HFFc6 (cell line): Measurements from ENCODE around the gene SLC51B. TPM values are rescaled to one million over a fixed set of nuclear protein-coding genes. Genes with fewer than 3 reads are reported as not detected.

ENCODE experiments used
- total RNA-seq, 6 experiments: library from RNA; stranded (reverse); fragmentation: NEBNext Ultra II Directional; extraction: Animal tissue kit (Norgen Biotek cat#: 25700); gene quantifications; 2 replicates in 1 of 6; 3 replicates in 5 of 6; pipeline ENCODE4 v1.2.3, GENCODE V29; 2021

SLC51B gene
- total RNA-seq, 6 experiments from 2014 or later, result not detected

Other genes starting within 250 kb of the SLC51B start
- 10 to 100 TPM in 1 of 6 experiments, 1 to 10 TPM in 5; 4.0 to 10.7 (median 8.4) TPM for gene PIF1, start 219.7 kb upstream of the SLC51B start, total RNA-seq
- gene PLEKHO2, start 203.5 kb upstream of the SLC51B start, total RNA-seq, result 10 to 100 TPM; 23.0 to 28.3 (median 25.4) TPM
- 1 to 10 TPM; 1.3 to 2.4 (median 1.9) TPM for gene ANKDD1A, start 133.5 kb upstream of the SLC51B start, total RNA-seq
- gene SPG21, start 55.5 kb upstream of the SLC51B start, total RNA-seq, result 10 to 100 TPM; 66.4 to 91.3 (median 78.3) TPM
- gene MTFMT, start 15.7 kb upstream of the SLC51B start, total RNA-seq, result 10 to 100 TPM; 15.5 to 18.3 (median 16.9) TPM
- not detected for gene RASL12, start 22.6 kb downstream of the SLC51B start, total RNA-seq
- gene KBTBD13, start 31.4 kb downstream of the SLC51B start, total RNA-seq, result not detected
- gene UBAP1L, start 69.8 kb downstream of the SLC51B start, total RNA-seq, result 1 to 10 TPM in 1 of 6 experiments, under 1 TPM in 5; 0.43 to 1.4 (median 0.64) TPM
- 10 to 100 TPM; 18.5 to 32.1 (median 22.8) TPM for gene PDCD7, start 88.4 kb downstream of the SLC51B start, total RNA-seq
- 10 to 100 TPM; 35.1 to 42.0 (median 39.4) TPM for gene CLPX, start 140.0 kb downstream of the SLC51B start, total RNA-seq
- under 1 TPM in 1 of 6 experiments, not detected in 5; 0.05 TPM for gene CILP, start 166.1 kb downstream of the SLC51B start, total RNA-seq
- 1 to 10 TPM; 4.1 to 5.1 (median 4.4) TPM for gene PARP16, start 241.5 kb downstream of the SLC51B start, total RNA-seq